Gastroesophageal sphincter (tissue), 4 donors: ENCODE measurements around the gene SRPK2. TPM values are rescaled to one million over a fixed set of nuclear protein-coding genes. Genes with fewer than 3 reads are reported as not detected.

Source experiments
- ATAC-seq: fragments of 150-250 bp; one replicate; pipeline ENCODE4 v1.9.1; 2016; ENCODE audit warnings: mild to moderate bottlenecking, moderate library complexity
- H3K27ac ChIP-seq, 4 donors: fragments of 200-600 bp; sonication (generic) in 3 of 4; 1 replicate in 3 of 4; 2 replicates in 1 of 4; pipeline ENCODE4 v1.5.1; 2016 to 2019
- H3K27me3 ChIP-seq: fragments of 200-600 bp; sonication (generic); one replicate; pipeline ENCODE4 v1.5.1; 2019
- H3K36me3 ChIP-seq, 2 donors: fragments of 200-600 bp; sonication (generic); one replicate each; pipeline ENCODE4 v1.5.1; 2019; ENCODE audit warnings: control low read depth in 1 of 2
- H3K4me1 ChIP-seq, 3 donors: fragments of 200-600 bp; sonication (generic); 1 replicate in 2 of 3; 2 replicates in 1 of 3; pipeline ENCODE4 v1.5.1; 2016 to 2019; ENCODE audit warnings: control low read depth in 2 of 3
- H3K4me3 ChIP-seq, 2 donors: fragments of 200-600 bp; sonication (generic); one replicate each; pipeline ENCODE4 v1.5.1; 2019; ENCODE audit warnings: mild to moderate bottlenecking in 1 of 2, moderate library complexity in 1 of 2
- H3K9me3 ChIP-seq, 3 donors: fragments of 200-600 bp; sonication (generic); one replicate each; pipeline ENCODE4 v1.5.1; 2017 to 2019; ENCODE audit warnings: control low read depth in 2 of 3
- CTCF ChIP-seq, 4 experiments: fragments of 200-600 bp in 2 of 4; fragments of 450-650 bp in 2 of 4; sonication (generic) in 1 of 4; IDR thresholded peaks; one replicate each; pipeline ENCODE4 v1.5.1; 2017 to 2019; ENCODE audit warnings: antibody characterized with exemption in 4 of 4, mild to moderate bottlenecking in 2 of 4, moderate library complexity in 2 of 4
- EP300 ChIP-seq: sonication (generic); formaldehyde crosslinking; IDR thresholded peaks from one replicate; pipeline ENCODE4 v1.6.1; 2017; ENCODE audit warnings: antibody characterized with exemption, mild to moderate bottlenecking
- POLR2A ChIP-seq, 2 donors: fragments of 450-650 bp; IDR thresholded peaks; one replicate each; pipeline ENCODE4 v1.6.1; 2017; ENCODE audit warnings: antibody characterized with exemption in 2 of 2, mild to moderate bottlenecking in 2 of 2, moderate library complexity in 1 of 2
- POLR2AphosphoS5 ChIP-seq: sonication (generic); formaldehyde crosslinking; IDR thresholded peaks from one replicate; pipeline ENCODE4 v1.6.1; 2017; ENCODE audit warnings: antibody characterized with exemption
- WGBS, 2 donors: methylation state at CpG; one replicate each; pipeline ENCODE4 v1.1.5; 2018; ENCODE audit warnings: low coverage in 1 of 2; 5-methylcytosine and 5-hydroxymethylcytosine counted together
- total RNA-seq, 4 donors: library from RNA; depleted of rRNA; stranded (reverse); fragments of >200 nt; gene quantifications; one replicate each; pipeline ENCODE4 v1.1.0, GENCODE V29; 2016

Gene SRPK2
- total RNA-seq, 4 donors from 2014 or later: 41.7 to 47.9 (median 43.8) TPM

GRCh38 chr7:105355701-105356100 lies 33.0 kb downstream of the SRPK2 start:
- no peaks in the 10 kb centered on the region for H3K9me3 ChIP-seq
- no peaks in the 10 kb centered on the region for H3K27me3 ChIP-seq
- 89% methylated on average over 5 of the region's 6 CpGs; no CpG with 5 or more reads in 1 of the 2 donors for WGBS, 2 donors
- H3K27ac ChIP-seq: no peak overlapping the region
- no peak overlapping the region for H3K4me3 ChIP-seq
- H3K4me1 ChIP-seq: peaks cover 0 to 61% (median 19%) of the 10 kb centered on the region in 3 donors
- TF ChIP-seq EP300 (no peak), POLR2AphosphoS5 (no peak), CTCF (IDR thresholded peaks at IDR 0.05) (no peak), POLR2A (IDR thresholded peaks at IDR 0.05) (no peak)
- no peaks in the 10 kb centered on the region for H3K36me3 ChIP-seq
- ATAC-seq: no peak

- Histone ChIP-seq H3K4me1 (peaks cover 0 to 64% (median 19%) of the 10 kb centered on the region in 3 donors), H3K4me3 (no peak overlapping the region), H3K9me3 (no peaks in the 10 kb centered on the region), H3K27me3 (no peaks in the 10 kb centered on the region), H3K36me3 (no peaks in the 10 kb centered on the region), H3K27ac (peak overlapping the region in 1 of 4 donors; percentile 31)
- TF ChIP-seq POLR2AphosphoS5 (no peak), CTCF (IDR thresholded peaks at IDR 0.05) (no peak), EP300 (no peak), POLR2A (IDR thresholded peaks at IDR 0.05) (no peak)
- 83% methylated on average over 1 of the region's 2 CpGs; no CpG with 5 or more reads in 1 of the 2 donors for WGBS, 2 donors
- ATAC-seq: no peak
Observed at GRCh38 chr7:105354383-105354782, 34.3 kb downstream of the SRPK2 start.

- no peak overlapping the region for H3K4me3 ChIP-seq
- H3K36me3 ChIP-seq: no peaks in the 10 kb centered on the region
- ATAC-seq: peak; percentile 42
- H3K4me1 ChIP-seq: peaks cover 0 to 64% (median 19%) of the 10 kb centered on the region in 3 donors
- no peaks in the 10 kb centered on the region for H3K9me3 ChIP-seq
- no peaks in the 10 kb centered on the region for H3K27me3 ChIP-seq
- 36 to 46% methylated on average over 2 to 4 of the region's 5 CpGs for WGBS, 2 donors
- TF ChIP-seq CTCF (IDR thresholded peaks at IDR 0.05): no peak
- no peak for TF ChIP-seq POLR2A (IDR thresholded peaks at IDR 0.05)
- no peak for TF ChIP-seq EP300
- no peak for TF ChIP-seq POLR2AphosphoS5
- H3K27ac ChIP-seq: peak overlapping the region in 2 of 4 donors; percentile 24 to 31
Observed at GRCh38 chr7:105353752-105354328, 34.9 kb downstream of the SRPK2 start.

GRCh38 chr7:105352901-105353668 lies 35.6 kb downstream of the SRPK2 start:
- no peak overlapping the region for H3K4me3 ChIP-seq
- TF ChIP-seq POLR2A (IDR thresholded peaks at IDR 0.05): no peak
- TF ChIP-seq POLR2AphosphoS5: no peak
- TF ChIP-seq CTCF (IDR thresholded peaks at IDR 0.05): no peak
- TF ChIP-seq EP300: no peak
- no peaks in the 10 kb centered on the region for H3K27me3 ChIP-seq
- WGBS, 2 donors: 50 to 67% methylated on average over 1 of the region's 4 CpGs
- peaks cover 0 to 64% (median 19%) of the 10 kb centered on the region in 3 donors for H3K4me1 ChIP-seq
- no peaks in the 10 kb centered on the region for H3K9me3 ChIP-seq
- no peak for ATAC-seq
- no peaks in the 10 kb centered on the region for H3K36me3 ChIP-seq
- peak overlapping the region in 2 of 4 donors; percentile 64 to 70 for H3K27ac ChIP-seq
